COLO668 (cell line): Measurements from ENCODE around the gene RAB33A.

Experiments used
- DNase-seq: peaks from one replicate; lab custom pipeline; 2025; ENCODE audit not compliant: unreplicated experiment; lab: John Stamatoyannopoulos, UW

The RAB33A gene

DNA sequence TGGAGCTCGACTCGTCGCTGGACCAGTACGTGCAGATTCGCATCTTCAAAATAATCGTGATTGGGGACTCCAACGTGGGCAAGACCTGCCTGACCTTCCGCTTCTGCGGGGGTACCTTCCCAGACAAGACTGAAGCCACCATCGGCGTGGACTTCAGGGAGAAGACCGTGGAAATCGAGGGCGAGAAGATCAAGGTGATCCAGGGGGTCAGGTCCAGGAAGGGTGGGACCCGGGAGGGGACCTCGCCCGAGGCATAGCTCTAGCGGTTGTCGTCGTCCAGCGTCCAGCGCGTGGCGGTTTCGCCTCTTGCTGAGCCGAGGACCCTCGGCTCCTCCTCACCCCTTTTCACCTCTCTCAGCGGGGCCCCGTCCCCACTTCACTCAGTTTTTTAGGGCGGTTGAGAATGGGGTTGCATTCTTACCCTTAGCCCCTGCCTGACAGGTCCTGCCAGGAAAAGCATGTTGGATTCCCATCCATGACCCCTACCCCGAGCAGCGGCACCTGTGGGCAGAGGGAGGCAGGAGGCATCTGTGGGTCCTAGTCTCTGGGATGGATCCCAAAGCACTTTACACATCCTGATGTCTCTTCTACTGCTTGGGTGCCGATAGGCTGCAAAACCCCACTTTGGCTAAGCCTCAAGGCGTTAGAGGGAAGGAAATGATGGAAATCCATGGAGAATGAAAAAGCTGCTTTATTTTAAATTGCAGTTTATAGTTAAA lies 524 bp downstream of the RAB33A start:
- DNase-seq = no peak

DNA sequence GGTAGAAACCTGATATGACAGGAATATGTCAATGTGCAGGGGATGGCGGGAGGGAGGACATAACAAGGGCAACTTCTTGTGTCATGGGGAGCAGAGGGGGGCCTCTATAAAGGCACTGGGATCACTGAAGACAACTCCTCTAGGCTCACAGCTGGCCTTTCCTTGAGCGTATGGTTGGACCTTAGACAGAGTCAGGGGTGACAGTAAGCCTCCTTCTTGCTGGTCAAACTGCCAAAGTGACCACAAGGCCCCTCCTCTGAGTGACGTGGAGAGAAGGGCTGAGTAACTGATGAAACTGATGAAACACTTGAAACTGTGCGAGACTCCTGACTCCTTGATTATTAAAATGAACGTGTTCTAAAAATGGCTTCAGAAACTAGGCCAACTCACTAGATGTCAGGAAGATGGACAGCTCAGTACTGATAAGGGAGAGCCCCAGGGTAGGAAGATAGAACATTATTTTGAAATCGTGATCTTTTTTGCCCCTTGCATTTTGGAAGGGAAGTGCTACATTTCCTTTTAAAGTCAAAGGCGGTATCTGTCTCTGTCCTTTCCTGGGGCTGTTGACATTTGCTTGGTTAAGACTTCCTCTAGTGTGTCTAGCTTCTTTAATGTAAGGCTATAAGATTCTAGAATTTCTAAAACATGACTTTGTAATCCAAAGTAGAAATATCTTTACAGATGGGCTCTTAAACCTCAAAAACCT lies 1.6 kb downstream of the RAB33A start:
- no peak for DNase-seq

- DNase-seq = no peak
These were observed 2.4 kb downstream of the RAB33A start for GRCh38 chrX:130174045-130174704.

GRCh38 chrX:130174937-130175336 lies 3.2 kb downstream of the RAB33A start:
- no peak for DNase-seq

DNA sequence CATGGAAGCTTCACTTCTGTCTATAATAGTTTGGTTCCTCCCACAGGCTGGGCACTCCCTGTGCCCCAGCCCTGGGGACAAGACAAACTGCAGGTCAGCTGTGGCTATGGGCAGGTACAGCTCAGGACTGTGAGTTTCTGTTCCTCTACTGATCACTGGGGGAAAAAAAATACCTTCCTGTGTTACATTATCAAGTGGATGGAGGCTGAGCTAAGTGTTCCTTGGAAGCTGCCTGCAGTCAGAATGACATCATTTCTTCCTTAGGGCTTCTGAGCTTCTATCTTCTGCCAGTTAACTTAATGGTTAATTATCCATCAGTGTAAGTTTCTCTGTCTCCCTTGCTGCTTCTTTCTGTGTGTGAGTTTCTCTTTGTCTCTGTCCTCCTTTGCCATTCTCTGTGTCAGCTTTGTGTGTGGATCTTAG lies 4.6 kb downstream of the RAB33A start:
- DNase-seq = no peak

- no peak for DNase-seq
These were observed 5.2 kb downstream of the RAB33A start for GRCh38 chrX:130176942-130177341.

DNA sequence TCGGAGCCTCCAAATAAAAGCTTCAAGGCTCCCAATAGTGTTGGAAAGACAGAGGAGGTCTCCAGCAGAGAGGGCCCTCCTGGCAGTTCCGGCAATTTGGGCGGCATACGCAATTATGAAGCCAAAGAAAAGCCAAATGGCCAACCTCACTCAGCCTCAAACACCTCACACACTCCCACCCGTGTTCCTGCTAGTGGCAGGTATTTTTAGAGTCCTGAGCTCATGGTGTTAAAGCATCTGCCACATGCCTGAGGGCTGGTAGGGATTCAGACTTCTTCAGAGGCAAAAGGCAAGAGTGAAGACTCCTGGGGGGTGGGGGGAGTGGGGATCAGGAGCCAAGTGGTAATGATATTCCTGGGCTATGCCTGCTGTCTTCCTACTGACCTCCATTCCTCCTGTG lies 7.4 kb downstream of the RAB33A start:
- DNase-seq = no peak

DNA sequence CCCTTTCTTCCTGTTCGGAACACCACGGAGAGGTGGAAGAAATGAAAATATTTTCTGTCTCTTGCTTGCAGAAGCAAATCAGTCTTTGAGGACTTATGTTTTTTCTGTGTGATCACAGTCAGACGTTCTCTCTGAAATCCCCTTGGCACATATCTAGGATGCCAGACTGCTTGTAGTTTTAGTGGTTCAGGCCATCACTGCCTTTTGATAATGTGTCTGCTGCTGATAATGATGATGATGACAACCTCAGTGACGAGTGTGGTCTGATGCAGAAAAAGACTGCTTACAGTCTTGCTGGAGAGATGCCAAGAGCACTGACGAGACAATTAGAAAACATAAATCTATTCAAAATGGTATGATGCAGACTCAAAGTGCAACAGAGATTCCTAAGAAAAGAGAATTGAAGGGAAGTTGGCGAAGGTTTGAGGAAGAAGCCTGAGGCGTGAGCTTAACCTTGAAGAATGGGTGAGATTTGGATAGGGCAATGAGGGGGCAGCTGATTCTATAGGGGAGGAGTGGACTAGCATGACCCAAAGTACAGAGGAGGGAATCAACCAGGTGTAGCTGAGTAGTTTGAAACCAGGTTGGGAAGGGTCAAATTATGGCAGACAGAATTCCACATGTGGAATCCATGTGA lies 7.9 kb downstream of the RAB33A start:
- DNase-seq = no peak

DNA sequence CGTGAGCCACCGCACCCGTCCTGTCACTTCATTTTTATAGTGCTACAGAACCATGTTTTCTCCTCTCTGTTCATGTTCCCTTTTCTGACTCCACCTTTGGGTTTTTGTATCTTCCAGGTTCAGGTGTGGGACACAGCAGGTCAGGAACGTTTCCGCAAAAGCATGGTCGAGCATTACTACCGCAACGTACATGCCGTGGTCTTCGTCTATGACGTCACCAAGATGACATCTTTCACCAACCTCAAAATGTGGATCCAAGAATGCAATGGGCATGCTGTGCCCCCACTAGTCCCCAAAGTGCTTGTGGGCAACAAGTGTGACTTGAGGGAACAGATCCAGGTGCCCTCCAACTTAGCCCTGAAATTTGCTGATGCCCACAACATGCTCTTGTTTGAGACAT lies 12.4 kb downstream of the RAB33A start:
- no peak for DNase-seq

DNA sequence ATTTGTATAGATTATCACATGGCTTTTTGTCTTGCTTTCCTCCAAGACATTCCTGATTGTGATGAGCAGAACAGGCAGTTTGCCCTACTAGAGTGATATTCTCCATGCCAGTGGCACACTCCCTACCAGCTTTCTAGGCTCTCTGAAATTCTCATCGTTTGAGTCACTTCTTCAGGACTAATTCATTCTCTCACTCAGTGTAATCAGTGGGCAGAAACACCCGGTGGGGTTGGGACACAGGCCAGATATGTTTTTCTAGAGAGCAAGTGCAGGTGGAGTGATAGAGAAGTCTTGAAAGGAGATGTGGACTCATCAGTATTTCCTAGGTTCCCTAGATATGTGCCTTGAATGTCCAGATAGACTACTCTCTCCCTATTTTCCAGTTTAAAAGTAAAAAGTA lies 13.1 kb downstream of the RAB33A start:
- DNase-seq = no peak

GRCh38 chrX:130186651-130187050 lies 14.9 kb downstream of the RAB33A start:
- no peak for DNase-seq

GRCh38 chrX:130190801-130191200 lies 19.0 kb downstream of the RAB33A start:
- no peak for DNase-seq

DNA sequence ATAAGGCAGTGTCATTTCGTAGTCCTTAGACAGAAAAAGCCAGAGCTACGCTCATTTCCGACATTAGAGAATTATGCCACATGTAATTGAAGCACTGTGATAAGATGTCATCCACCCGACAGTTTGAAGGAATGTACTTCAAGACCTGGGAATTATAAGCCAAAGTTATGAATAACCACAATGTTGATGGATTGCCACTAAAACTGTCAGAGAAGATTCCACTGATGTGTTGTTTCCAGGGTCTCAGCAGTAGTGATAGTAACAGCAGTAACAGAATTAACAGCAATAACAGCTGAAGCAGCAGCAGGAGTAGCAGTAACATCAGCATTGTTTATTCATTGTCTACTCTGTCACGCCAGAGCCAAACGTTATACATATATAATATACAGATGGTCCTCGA lies 24.7 kb downstream of the RAB33A start:
- no peak for DNase-seq

DNA sequence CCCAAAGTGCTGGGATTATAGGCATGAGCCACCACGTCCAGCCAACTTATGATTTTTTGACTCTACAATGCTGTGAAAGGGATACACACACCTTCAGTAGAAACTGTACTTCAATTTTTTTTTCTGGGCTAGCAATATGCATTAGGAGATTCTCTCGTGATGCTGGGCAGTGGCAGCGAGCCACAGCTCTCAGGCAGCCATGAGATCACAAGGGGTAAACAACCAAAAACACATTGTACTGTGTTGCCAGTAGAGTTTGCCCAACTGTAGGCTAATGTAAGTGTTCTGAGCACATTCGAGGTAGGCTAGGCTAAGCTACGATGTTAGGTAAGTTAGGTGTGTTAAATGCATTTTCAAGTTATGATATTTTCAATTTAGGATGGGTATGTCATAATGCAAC lies 25.7 kb downstream of the RAB33A start:
- DNase-seq = no peak

DNA sequence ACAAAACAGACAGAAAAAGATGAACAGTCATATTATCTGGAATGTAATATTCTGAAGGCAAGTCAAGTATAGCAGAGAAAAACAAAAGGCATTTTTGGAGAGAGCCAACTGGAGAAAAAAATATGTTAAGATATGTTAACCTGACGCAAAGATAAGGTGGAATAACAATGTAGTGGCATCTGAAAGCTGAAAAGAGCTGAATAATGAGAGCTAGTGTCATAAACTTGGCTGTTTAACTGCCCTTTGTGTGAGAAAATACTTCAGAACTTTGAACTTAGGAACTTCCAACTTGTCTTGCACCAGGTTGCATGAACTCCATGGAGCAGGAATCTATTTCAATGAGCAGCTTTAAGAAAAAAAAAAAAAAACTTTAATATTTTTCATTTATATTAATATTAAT lies 32.9 kb downstream of the RAB33A start:
- no peak for DNase-seq

DNA sequence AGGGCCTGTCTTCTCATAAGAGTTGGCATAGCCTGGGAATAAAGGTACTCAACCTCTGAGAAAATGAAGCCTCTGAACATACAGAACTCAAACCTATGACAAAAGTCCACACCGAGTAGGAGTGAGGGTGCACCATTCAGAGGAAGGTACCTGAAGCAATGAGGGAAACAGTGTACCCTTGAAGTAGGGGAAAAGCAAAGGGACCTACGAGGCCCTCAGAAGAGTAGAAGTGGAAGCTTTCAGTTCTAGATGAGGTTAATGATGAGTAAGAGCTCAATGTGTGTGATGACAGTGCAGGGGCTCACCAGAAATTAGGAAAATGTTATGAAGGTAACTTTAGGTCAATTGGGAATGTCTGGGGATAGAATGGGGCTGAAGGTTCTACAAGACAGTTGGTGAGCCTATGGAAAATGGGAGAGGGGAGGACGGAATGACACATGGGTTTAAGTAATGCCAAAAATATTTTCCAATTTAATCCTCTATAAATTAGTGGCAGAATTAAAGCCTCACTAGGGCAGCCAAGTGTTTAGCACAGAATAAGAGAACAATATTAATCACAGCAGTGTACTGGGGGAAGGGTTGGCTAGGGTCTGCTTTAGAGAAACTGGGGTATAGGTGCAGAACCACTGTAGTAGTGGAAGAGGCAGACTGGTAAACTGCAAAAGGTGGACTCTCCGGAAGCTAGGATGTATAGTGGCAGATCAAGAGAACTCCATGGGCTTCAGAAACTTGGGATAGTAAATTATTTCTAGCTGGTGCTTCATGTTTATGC lies 39.8 kb downstream of the RAB33A start:
- no peak for DNase-seq

GRCh38 chrX:130212371-130212770 lies 40.6 kb downstream of the RAB33A start:
- no peak for DNase-seq

- no peak for DNase-seq
These were observed 41.6 kb downstream of the RAB33A start for GRCh38 chrX:130213376-130213775.

DNA sequence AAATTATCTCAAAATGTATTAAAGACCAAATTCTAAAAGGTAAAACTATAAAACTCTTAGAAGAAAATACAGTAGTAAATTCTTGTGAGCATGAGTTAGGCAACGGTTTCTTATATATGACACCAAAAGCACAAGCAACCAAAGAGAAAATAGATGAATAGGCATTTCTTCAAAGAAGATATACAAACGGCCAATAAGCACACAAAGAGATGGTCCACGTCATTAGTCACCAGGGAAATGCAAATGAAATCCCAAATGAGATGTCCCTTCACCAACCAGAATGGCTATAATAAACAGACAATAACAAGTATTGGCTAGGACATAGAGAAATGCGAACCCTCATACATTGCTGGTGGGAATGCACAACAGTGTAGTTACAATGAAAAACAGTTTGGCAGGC lies 44.6 kb downstream of the RAB33A start:
- DNase-seq = no peak

- DNase-seq = no peak
These were observed 53.0 kb downstream of the RAB33A start for GRCh38 chrX:130224810-130225209.

DNA sequence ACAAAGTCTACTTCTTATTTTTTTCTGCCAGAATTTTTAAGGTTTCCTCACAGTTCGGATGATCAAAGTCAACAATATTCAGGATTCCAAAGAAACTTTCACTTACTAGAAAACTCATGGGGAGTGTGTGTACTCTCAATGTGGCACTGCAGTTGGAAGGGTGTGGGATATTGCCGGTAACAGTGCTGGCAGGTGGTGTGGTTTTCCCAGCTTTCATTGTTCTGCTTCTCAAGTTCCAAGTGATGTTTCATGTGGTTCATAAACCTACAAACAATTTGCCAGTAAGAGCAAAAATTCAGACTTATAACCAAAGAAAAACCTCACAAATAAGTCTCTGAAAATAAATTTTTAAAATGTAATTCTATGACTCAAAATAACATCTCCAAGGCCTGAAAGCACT lies 57.1 kb downstream of the RAB33A start:
- no peak for DNase-seq
